ENCODE results near the gene NKIRAS1. TPM values are rescaled to one million over a fixed set of nuclear protein-coding genes. Genes with fewer than 3 reads are reported as not detected.
"Not testable (repeated sequence)": the region's sequence is repeated elsewhere in the genome, so short reads cannot be mapped to it uniquely, and the experiment has no call there.

NKIRAS1 gene
- total RNA-seq, 2 experiments from 2014 or later, result 3.6 to 3.9 TPM

GRCh38 chr3:23859839-23860382 lies 56.9 kb downstream of the NKIRAS1 start:
- Mint-ChIP-seq H3K9me3 (no peaks in the 10 kb centered on the region), H3K27me3 (no peaks in the 10 kb centered on the region), H3K4me3 (no peak overlapping the region), H3K36me3 (ENCODE audit: low read depth) (peaks cover 10% of the 10 kb centered on the region), H3K4me1 (ENCODE audit: low read depth) (peaks cover 40% of the 10 kb centered on the region), H3K27ac (no peak overlapping the region)
- ChIA-PET CTCF (no interaction called here), POLR2A (no interaction called here)
- ATAC-seq, result no peak
- intact Hi-C loops (cut with micrococcal nuclease), result no loop called here
- no peak for DNase-seq
- TF ChIP-seq, protein P1, sequence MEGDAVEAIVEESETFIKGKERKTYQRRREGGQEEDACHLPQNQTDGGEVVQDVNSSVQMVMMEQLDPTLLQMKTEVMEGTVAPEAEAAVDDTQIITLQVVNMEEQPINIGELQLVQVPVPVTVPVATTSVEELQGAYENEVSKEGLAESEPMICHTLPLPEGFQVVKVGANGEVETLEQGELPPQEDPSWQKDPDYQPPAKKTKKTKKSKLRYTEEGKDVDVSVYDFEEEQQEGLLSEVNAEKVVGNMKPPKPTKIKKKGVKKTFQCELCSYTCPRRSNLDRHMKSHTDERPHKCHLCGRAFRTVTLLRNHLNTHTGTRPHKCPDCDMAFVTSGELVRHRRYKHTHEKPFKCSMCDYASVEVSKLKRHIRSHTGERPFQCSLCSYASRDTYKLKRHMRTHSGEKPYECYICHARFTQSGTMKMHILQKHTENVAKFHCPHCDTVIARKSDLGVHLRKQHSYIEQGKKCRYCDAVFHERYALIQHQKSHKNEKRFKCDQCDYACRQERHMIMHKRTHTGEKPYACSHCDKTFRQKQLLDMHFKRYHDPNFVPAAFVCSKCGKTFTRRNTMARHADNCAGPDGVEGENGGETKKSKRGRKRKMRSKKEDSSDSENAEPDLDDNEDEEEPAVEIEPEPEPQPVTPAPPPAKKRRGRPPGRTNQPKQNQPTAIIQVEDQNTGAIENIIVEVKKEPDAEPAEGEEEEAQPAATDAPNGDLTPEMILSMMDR (IDR thresholded peaks at IDR 0.05), result no peak

GRCh38 chr3:23859012-23859743 lies 57.6 kb downstream of the NKIRAS1 start:
- Mint-ChIP-seq H3K9me3 (no peaks in the 10 kb centered on the region), H3K4me1 (ENCODE audit: low read depth) (peaks cover 40% of the 10 kb centered on the region), H3K27ac (no peak overlapping the region), H3K4me3 (no peak overlapping the region), H3K36me3 (ENCODE audit: low read depth) (peaks cover 10% of the 10 kb centered on the region), H3K27me3 (no peaks in the 10 kb centered on the region)
- TF ChIP-seq, protein P1 (IDR thresholded peaks at IDR 0.05), result no peak
- DNase-seq, result no peak
- intact Hi-C loops (cut with micrococcal nuclease), result no loop called here
- ChIA-PET POLR2A (no interaction called here), CTCF (interaction anchor here (1.0 kb wide), 1 partner anchor 29 kb away, joined by 4 read pairs; no protein-coding TSS in a partner anchor)
- no peak for ATAC-seq

- CTCF ChIA-PET, result no interaction called here
- TF ChIP-seq, protein P1 (IDR thresholded peaks at IDR 0.05), result no peak
- Mint-ChIP-seq H3K4me1 (ENCODE audit: low read depth) (peaks cover 37% of the 10 kb centered on the region), H3K27ac (no peak overlapping the region), H3K27me3 (no peaks in the 10 kb centered on the region), H3K4me3 (no peak overlapping the region), H3K9me3 (peaks cover 4% of the 10 kb centered on the region), H3K36me3 (ENCODE audit: low read depth) (peaks cover 20% of the 10 kb centered on the region)
- POLR2A ChIA-PET, result no interaction called here
- DNase-seq, result no peak
- intact Hi-C loops (cut with micrococcal nuclease), result no loop called here
- no peak for ATAC-seq
These were observed 60.5 kb downstream of the NKIRAS1 start for GRCh38 chr3:23856286-23856685.

GRCh38 chr3:23849462-23849861 lies 67.3 kb downstream of the NKIRAS1 start:
- ATAC-seq; H3K27ac Mint-ChIP-seq; H3K4me1 Mint-ChIP-seq (ENCODE audit: low read depth); POLR2A ChIA-PET; DNase-seq; CTCF ChIA-PET; H3K27me3 Mint-ChIP-seq; H3K4me3 Mint-ChIP-seq; H3K9me3 Mint-ChIP-seq; intact Hi-C loops (cut with micrococcal nuclease): not testable (repeated sequence)
- H3K36me3 Mint-ChIP-seq (ENCODE audit: low read depth), result peaks cover 25% of the 10 kb centered on the region

GRCh38 chr3:23845326-23846216 lies 71.2 kb downstream of the NKIRAS1 start:
- H3K9me3 Mint-ChIP-seq, result peaks cover 3% of the 10 kb centered on the region
- POLR2A ChIA-PET, result no interaction called here
- intact Hi-C loops (cut with micrococcal nuclease), result no loop called here
- TF ChIP-seq, protein P1 (IDR thresholded peaks at IDR 0.05), result no peak
- peaks cover 20% of the 10 kb centered on the region for H3K4me1 Mint-ChIP-seq (ENCODE audit: low read depth)
- CTCF ChIA-PET, result interaction anchor here (0.9 kb wide), 1 partner anchor 12 kb away, joined by 5 read pairs; no protein-coding TSS in a partner anchor
- ATAC-seq (no peak), DNase-seq (no peak)
- H3K4me3 Mint-ChIP-seq, result no peak overlapping the region
- peaks cover 11% of the 10 kb centered on the region for H3K36me3 Mint-ChIP-seq (ENCODE audit: low read depth)
- H3K27ac Mint-ChIP-seq, result no peak overlapping the region
- no peaks in the 10 kb centered on the region for H3K27me3 Mint-ChIP-seq
